GM10248 (cell line): ENCODE results near the gene KCTD3.

Source experiments
- CTCF ChIA-PET: fragments of 300-600 bp; sonication (Branson Sonifier 250); formaldehyde crosslinking; extraction: SDS; loops from one replicate; lab custom pipeline; 2021; ENCODE audit warnings: antibody characterized with exemption; lab: Yijun Ruan, JAX
- POLR2A ChIA-PET: fragments of 350-650 bp; sonication (Branson Sonifier 250); formaldehyde crosslinking; extraction: SDS; loops from one replicate; lab custom pipeline; 2020; ENCODE audit warnings: antibody characterized with exemption; lab: Yijun Ruan, JAX
- DNase-seq: peaks from one replicate; pipeline ENCODE4 v3.0.0; 2012; ENCODE audit errors: extremely low spot score
- TF ChIP-seq, protein P1 (sequence below): IDR thresholded peaks from 2 replicates; pipeline ENCODE4 v1.5.1; 2012; ENCODE audit warnings: mild to moderate bottlenecking, low read depth; ENCODE audit errors: extremely low read depth, missing control alignments, control extremely low read depth

Gene KCTD3

DNA sequence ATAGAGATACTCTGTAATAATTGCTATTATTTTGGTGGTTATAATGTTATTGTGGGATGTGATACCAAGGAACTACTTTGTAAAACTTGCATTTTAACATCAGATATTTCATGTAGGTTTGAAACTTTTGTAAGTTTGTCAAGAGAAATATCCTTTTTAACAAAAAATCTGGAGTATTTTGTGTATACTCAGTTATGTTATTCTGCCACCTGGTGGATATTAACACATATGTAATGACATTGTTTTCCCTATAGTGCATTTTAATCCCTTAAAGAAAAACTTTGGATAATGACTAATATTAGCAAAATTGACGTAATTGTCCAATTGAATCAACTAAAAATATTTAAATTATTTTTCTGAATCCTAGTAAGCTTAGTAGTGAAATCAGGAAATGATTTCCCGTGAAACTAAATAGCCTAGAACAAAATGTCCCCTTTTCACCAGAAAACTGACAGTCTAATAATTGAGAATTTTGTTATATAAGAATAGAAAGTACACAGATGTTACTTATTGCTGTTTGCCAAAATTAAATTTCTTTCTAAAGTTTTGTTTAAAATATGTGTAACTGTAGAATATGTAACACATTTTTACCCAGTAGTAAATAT lies 39.6 kb downstream of the KCTD3 start:
- CTCF ChIA-PET = interaction anchor here (1.1 to 5.1 kb wide), 4 partner anchors 11 to 76 kb away, joined by 4 to 20 read pairs (median 4); no protein-coding TSS in a partner anchor
- TF ChIP-seq, protein P1, sequence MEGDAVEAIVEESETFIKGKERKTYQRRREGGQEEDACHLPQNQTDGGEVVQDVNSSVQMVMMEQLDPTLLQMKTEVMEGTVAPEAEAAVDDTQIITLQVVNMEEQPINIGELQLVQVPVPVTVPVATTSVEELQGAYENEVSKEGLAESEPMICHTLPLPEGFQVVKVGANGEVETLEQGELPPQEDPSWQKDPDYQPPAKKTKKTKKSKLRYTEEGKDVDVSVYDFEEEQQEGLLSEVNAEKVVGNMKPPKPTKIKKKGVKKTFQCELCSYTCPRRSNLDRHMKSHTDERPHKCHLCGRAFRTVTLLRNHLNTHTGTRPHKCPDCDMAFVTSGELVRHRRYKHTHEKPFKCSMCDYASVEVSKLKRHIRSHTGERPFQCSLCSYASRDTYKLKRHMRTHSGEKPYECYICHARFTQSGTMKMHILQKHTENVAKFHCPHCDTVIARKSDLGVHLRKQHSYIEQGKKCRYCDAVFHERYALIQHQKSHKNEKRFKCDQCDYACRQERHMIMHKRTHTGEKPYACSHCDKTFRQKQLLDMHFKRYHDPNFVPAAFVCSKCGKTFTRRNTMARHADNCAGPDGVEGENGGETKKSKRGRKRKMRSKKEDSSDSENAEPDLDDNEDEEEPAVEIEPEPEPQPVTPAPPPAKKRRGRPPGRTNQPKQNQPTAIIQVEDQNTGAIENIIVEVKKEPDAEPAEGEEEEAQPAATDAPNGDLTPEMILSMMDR = no peak
- POLR2A ChIA-PET = no interaction called here
- DNase-seq = no peak

GRCh38 chr1:215607412-215607811 lies 40.3 kb downstream of the KCTD3 start:
- CTCF ChIA-PET = interaction anchor here (0.7 to 5.1 kb wide), 5 partner anchors 11 to 77 kb away, joined by 3 to 20 read pairs (median 4); no protein-coding TSS in a partner anchor

DNA sequence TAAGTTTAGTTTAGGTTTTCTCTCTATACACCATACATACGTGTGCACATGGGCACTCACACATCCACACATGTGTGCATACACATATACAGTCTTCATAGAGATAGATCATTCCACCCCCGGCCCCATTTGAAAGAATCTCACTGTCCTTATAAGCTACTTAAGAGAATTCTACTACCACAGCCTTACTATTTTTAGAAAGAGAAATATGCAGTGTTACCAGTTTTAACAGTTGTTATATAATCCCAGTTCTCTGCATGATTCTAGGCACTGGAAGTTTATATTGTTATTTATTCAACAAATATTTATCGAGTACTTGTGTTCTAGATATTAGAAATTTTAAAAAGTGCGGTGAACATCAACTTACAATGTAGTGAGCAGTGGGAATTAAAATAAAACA lies 41.5 kb downstream of the KCTD3 start:
- DNase-seq = no peak
- TF ChIP-seq, protein P1 = no peak
- POLR2A ChIA-PET = no interaction called here

More at GRCh38 chr1:215607412-215607811, 40.3 kb downstream of the KCTD3 start:
- TF ChIP-seq, protein P1 = no peak
- no peak for DNase-seq
- POLR2A ChIA-PET = no interaction called here

GRCh38 chr1:215612391-215612790 lies 45.3 kb downstream of the KCTD3 start:
- CTCF ChIA-PET = no interaction called here
- POLR2A ChIA-PET = no interaction called here
- TF ChIP-seq, protein P1 = no peak
- no peak for DNase-seq

More for the DNA sequence above, 41.5 kb downstream of the KCTD3 start:
- CTCF ChIA-PET = interaction anchor here (1.4 to 5.1 kb wide), 2 partner anchors 9 to 18 kb away, joined by 4 to 20 read pairs; no protein-coding TSS in a partner anchor

DNA sequence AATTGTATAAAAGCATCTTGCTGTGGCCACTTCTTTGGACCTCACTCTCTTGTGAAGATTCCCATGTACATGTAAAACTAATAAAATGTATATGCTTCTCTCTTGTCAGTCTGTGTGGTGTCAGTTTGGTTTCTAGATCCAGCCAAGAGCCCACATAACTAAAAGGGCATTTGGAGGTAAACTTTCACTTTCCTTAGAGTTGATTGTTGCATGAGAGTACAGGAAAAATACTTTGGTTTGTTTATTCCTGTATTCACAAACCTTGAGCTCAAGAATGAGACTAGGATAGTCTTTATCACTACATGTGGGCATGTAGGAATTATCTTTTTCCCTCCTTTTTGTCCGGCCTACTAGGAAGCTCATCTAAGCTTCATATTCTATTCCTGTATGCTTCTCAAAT lies 50.9 kb downstream of the KCTD3 start:
- no peak for DNase-seq
- ChIA-PET CTCF (interaction anchor here (1.4 to 3.1 kb wide), 3 partner anchors 12 to 23 kb away, joined by 3 to 20 read pairs (median 4); no protein-coding TSS in a partner anchor), POLR2A (no interaction called here)
- TF ChIP-seq, protein P1 = no peak

DNA sequence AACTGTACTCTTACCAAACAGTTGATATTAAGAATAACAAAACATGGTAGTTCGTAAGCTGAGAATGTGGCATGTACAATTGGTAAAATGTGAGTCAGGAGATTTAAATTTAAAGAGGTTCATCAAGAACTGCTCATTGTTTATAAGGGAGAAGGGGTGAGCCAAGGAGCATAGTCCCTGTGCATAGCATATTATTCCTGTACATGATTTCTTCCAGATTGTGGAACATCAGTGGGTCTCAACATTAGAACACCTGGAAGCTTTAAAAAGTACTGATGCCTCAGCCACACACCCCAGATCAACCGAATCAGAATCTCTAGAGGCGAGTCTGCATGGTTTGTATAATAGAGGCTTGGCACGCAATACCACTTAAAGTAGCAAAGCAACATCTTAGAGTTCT lies 56.1 kb downstream of the KCTD3 start:
- no peak for DNase-seq
- ChIA-PET POLR2A (no interaction called here), CTCF (interaction anchor here (1.6 kb wide), 2 partner anchors 11 to 20 kb away, joined by 5 to 8 read pairs; no protein-coding TSS in a partner anchor)
- TF ChIP-seq, protein P1 = no peak
